GM18498 (cell line): ENCODE data around the gene BID.
A peak's percentile ranks its signal among the peaks of the same experiment; 100 is the strongest.
"Not testable (repeated sequence)": the region's sequence is repeated elsewhere in the genome, so short reads cannot be mapped to it uniquely, and the experiment has no call there.

Experiments
- ATAC-seq: cut with Tn5 transposase; IDR thresholded peaks from one replicate; pipeline ENCODE4 v1.9.1; 2021; ENCODE audit warnings: mild to moderate bottlenecking, moderate library complexity; ENCODE audit not compliant: unreplicated experiment

BID gene

GRCh38 chr22:17770180-17771077 is 3.8 kb downstream of the BID start:
- ATAC-seq, result no peak

GRCh38 chr22:17769716-17770082 is 4.6 kb downstream of the BID start:
- ATAC-seq, result no peak

GRCh38 chr22:17769013-17769715 is 5.1 kb downstream of the BID start:
- no peak for ATAC-seq

GRCh38 chr22:17767233-17768065 is 6.8 kb downstream of the BID start:
- ATAC-seq, result peak; percentile 85

- ATAC-seq, result not testable (repeated sequence)
Observed at GRCh38 chr22:17764852-17765251, 9.4 kb downstream of the BID start.

- no peak for ATAC-seq
Observed at GRCh38 chr22:17764036-17764435, 10.2 kb downstream of the BID start.

GRCh38 chr22:17763442-17763841 is 10.8 kb downstream of the BID start:
- not testable (repeated sequence) for ATAC-seq

- no peak for ATAC-seq
Observed at GRCh38 chr22:17761138-17761488, 13.2 kb downstream of the BID start.

- no peak for ATAC-seq
Observed at GRCh38 chr22:17754233-17754925, 19.9 kb downstream of the BID start.

GRCh38 chr22:17753401-17753989 is 20.8 kb downstream of the BID start:
- no peak for ATAC-seq

GRCh38 chr22:17751596-17751995 is 22.7 kb downstream of the BID start:
- ATAC-seq, result no peak

- no peak for ATAC-seq
Observed at GRCh38 chr22:17749605-17750395, 24.5 kb downstream of the BID start.

- ATAC-seq, result no peak
Observed at GRCh38 chr22:17748555-17749353, 25.5 kb downstream of the BID start.

- no peak for ATAC-seq
Observed at GRCh38 chr22:17746916-17747315, 27.4 kb downstream of the BID start.

GRCh38 chr22:17744430-17744829 is 29.8 kb downstream of the BID start:
- no peak for ATAC-seq

GRCh38 chr22:17743661-17744411 is 30.4 kb downstream of the BID start:
- ATAC-seq, result no peak

- ATAC-seq, result peak; percentile 71
Observed at GRCh38 chr22:17742527-17742902, 31.8 kb downstream of the BID start.

- no peak for ATAC-seq
Observed at GRCh38 chr22:17741866-17742526, 32.3 kb downstream of the BID start.
